Brain microvascular endothelial cell (primary cell): Measurements from ENCODE around the gene CHRM1.
"Not testable (repeated sequence)": the region's sequence is repeated elsewhere in the genome, so short reads cannot be mapped to it uniquely, and the experiment has no call there.

Experiments
- DNase-seq: peaks from one replicate; pipeline ENCODE4 v3.0.0-alpha.2; 2020
- H3K27ac ChIP-seq: fragments of 250-450 bp; sonication (Bioruptor Pico); 2 replicates; pipeline ENCODE4 v1.5.1; 2020; ENCODE audit warnings: mild to moderate bottlenecking, moderate library complexity
- H3K27me3 ChIP-seq: fragments of 250-450 bp; sonication (Bioruptor Pico); replicated peaks from 2 replicates; pipeline ENCODE4 v1.5.1; 2020; ENCODE audit warnings: mild to moderate bottlenecking
- H3K36me3 ChIP-seq: fragments of 250-450 bp; sonication (Bioruptor Pico); replicated peaks from 2 replicates; pipeline ENCODE4 v1.5.1; 2020; ENCODE audit warnings: mild to moderate bottlenecking
- H3K4me3 ChIP-seq: 2 replicates; pipeline ENCODE4 v1.5.1; 2011; ENCODE audit warnings: low read depth, mild to moderate bottlenecking, control low read depth, low read length, moderate library complexity
- in situ Hi-C: cut with HindIII; loops from 2 replicates; pipeline ENCODE4 v1.10.0; 2017; ENCODE audit warnings: low sequenced_read_pairs, low pct_ligation_motif_present
- TF ChIP-seq, protein P1 (sequence below): IDR thresholded peaks from 2 replicates; pipeline ENCODE4 v1.5.1; 2011; ENCODE audit warnings: low read depth, mild to moderate bottlenecking, moderate library complexity, low read length, control low read depth, inconsistent platforms; ENCODE audit errors: missing control alignments

The CHRM1 gene

GRCh38 chr11:62874851-62875250 is 46.3 kb downstream of the CHRM1 start:
- no peak overlapping the region for H3K4me3 ChIP-seq
- no peak for DNase-seq
- H3K36me3 ChIP-seq, result no peaks in the 10 kb centered on the region
- in situ Hi-C loops, result no loop called here
- no peak overlapping the region for H3K27ac ChIP-seq
- TF ChIP-seq, protein P1, sequence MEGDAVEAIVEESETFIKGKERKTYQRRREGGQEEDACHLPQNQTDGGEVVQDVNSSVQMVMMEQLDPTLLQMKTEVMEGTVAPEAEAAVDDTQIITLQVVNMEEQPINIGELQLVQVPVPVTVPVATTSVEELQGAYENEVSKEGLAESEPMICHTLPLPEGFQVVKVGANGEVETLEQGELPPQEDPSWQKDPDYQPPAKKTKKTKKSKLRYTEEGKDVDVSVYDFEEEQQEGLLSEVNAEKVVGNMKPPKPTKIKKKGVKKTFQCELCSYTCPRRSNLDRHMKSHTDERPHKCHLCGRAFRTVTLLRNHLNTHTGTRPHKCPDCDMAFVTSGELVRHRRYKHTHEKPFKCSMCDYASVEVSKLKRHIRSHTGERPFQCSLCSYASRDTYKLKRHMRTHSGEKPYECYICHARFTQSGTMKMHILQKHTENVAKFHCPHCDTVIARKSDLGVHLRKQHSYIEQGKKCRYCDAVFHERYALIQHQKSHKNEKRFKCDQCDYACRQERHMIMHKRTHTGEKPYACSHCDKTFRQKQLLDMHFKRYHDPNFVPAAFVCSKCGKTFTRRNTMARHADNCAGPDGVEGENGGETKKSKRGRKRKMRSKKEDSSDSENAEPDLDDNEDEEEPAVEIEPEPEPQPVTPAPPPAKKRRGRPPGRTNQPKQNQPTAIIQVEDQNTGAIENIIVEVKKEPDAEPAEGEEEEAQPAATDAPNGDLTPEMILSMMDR, result no peak
- H3K27me3 ChIP-seq, result no peaks in the 10 kb centered on the region

GRCh38 chr11:62865635-62866034 is 55.5 kb downstream of the CHRM1 start:
- TF ChIP-seq, protein P1, result no peak
- DNase-seq, result no peak
- Histone ChIP-seq H3K4me3 (no peak overlapping the region), H3K27me3 (no peaks in the 10 kb centered on the region), H3K27ac (no peak overlapping the region), H3K36me3 (no peaks in the 10 kb centered on the region)
- in situ Hi-C loops, result no loop called here

GRCh38 chr11:62863687-62864335 is 57.4 kb downstream of the CHRM1 start:
- no peak overlapping the region for H3K27ac ChIP-seq
- in situ Hi-C loops, result no loop called here
- no peak for DNase-seq
- no peaks in the 10 kb centered on the region for H3K27me3 ChIP-seq
- no peak overlapping the region for H3K4me3 ChIP-seq
- TF ChIP-seq, protein P1, result no peak
- no peaks in the 10 kb centered on the region for H3K36me3 ChIP-seq

GRCh38 chr11:62861564-62862192 is 59.5 kb downstream of the CHRM1 start:
- DNase-seq, H3K27ac ChIP-seq, H3K27me3 ChIP-seq, in situ Hi-C loops, H3K4me3 ChIP-seq, H3K36me3 ChIP-seq: not testable (repeated sequence)

DNA sequence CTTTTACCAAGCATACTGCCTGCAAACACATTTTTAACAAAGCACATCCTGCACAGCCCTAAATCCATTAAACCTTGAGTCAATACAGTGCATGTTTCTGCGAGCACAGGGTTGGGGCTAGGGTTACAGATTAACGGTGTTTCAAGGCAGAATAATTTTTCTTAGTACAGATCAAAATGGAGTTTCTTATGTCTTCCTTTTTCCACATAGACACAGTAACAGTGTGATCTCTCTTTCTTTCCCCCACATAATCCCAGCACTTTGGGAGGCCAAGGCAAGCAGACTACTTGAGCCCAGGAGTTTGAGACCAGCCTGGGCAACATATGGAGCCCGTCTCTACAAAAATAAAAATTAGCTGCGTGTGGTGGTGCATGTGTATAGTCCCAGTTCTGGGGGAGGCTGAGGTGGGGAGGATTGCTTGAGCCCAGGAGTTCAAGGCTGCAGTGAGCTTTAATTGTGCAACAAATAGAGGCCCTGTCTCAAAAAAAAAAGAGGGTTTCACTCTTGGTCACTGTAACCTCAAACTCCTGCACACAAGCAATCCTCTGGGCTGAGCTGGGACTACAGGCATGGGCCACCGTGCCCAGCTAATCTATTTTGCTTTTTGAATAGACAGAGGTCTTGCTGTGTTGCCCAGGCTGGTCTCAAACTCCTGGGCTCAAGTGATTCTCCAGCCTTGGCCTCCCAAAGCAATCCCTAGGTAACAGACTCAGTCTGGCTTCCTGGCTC is 60.2 kb downstream of the CHRM1 start:
- in situ Hi-C loops, result no loop called here
- Histone ChIP-seq H3K27ac (no peak overlapping the region), H3K4me3 (no peak overlapping the region), H3K27me3 (no peaks in the 10 kb centered on the region), H3K36me3 (no peaks in the 10 kb centered on the region)
- no peak for DNase-seq
- TF ChIP-seq, protein P1, result no peak

DNA sequence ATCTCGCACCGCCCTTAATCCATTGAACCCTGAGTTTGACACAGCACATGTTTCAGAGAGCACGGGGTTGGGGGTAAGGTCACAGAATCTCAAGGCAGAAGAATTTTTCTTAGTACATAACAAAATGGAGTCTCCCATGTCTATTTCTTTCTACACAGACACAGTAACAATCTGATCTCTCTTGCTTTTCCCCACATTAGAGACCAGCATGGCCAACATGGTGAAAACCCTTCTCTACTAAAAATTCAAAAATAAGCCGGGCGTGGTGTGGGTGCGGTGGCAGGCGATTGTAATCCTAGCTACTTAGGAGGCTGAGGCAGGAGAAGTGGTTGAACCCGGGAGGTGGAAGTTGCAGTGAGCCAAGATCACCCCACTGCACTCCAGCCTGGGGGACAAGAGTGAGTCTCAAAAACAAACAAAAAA is 61.9 kb downstream of the CHRM1 start:
- in situ Hi-C loops, H3K27me3 ChIP-seq, H3K4me3 ChIP-seq, H3K36me3 ChIP-seq, DNase-seq, H3K27ac ChIP-seq: not testable (repeated sequence)
